Body of pancreas (tissue), 4 donors: ENCODE data around the gene AKT3.

Source experiments
- POLR2A ChIP-seq, 3 donors: fragments of 450-650 bp; IDR thresholded peaks; one replicate each; pipeline ENCODE4 v1.6.1; 2016; ENCODE audit warnings: antibody characterized with exemption in 3 of 3, mild to moderate bottlenecking in 2 of 3
- TF ChIP-seq, protein P1 (sequence below), 7 experiments: fragments of 450-650 bp in 4 of 7; fragments of 200-600 bp in 3 of 7; sonication (generic) in 3 of 7; IDR thresholded peaks; one replicate each; pipeline ENCODE4 v1.5.1; 2016 to 2019; ENCODE audit warnings: antibody characterized with exemption in 7 of 7

GRCh38 chr1:243841507-243841906 lies 8.5 kb downstream of the AKT3 start:
- TF ChIP-seq, protein P1, sequence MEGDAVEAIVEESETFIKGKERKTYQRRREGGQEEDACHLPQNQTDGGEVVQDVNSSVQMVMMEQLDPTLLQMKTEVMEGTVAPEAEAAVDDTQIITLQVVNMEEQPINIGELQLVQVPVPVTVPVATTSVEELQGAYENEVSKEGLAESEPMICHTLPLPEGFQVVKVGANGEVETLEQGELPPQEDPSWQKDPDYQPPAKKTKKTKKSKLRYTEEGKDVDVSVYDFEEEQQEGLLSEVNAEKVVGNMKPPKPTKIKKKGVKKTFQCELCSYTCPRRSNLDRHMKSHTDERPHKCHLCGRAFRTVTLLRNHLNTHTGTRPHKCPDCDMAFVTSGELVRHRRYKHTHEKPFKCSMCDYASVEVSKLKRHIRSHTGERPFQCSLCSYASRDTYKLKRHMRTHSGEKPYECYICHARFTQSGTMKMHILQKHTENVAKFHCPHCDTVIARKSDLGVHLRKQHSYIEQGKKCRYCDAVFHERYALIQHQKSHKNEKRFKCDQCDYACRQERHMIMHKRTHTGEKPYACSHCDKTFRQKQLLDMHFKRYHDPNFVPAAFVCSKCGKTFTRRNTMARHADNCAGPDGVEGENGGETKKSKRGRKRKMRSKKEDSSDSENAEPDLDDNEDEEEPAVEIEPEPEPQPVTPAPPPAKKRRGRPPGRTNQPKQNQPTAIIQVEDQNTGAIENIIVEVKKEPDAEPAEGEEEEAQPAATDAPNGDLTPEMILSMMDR (IDR thresholded peaks at IDR 0.05): no peak
- TF ChIP-seq POLR2A (IDR thresholded peaks at IDR 0.05): no peak
